HCT116 (cell line): ENCODE results near the gene KLHL20. TPM values are rescaled to one million over a fixed set of nuclear protein-coding genes. Genes with fewer than 3 reads are reported as not detected.

Source experiments
- ATAC-seq: fragments of 200-7000 bp; cut with Tn5 transposase; 2 replicates; pipeline ENCODE4 v1.9.1; 2020; ENCODE audit warnings: mild to moderate bottlenecking, moderate library complexity
- BruUV-seq: library from RNA; stranded (reverse); fragments of 400-500 nt; replicated peaks from 2 replicates; lab custom pipeline; 2021; lab: Mats Ljungman, UMichigan
- CTCF ChIA-PET: fragments of 300-600 bp; sonication (Branson Sonifier 250); formaldehyde crosslinking; loops from one replicate; lab custom pipeline; 2021; ENCODE audit warnings: antibody characterized with exemption; lab: Charles Lee
- POLR2A ChIA-PET: fragments of 300-600, 350-600 bp; sonication (Branson Sonifier 250); formaldehyde crosslinking; loops from one replicate; lab custom pipeline; 2021; ENCODE audit warnings: antibody characterized with exemption; lab: Charles Lee
- RAD21 ChIA-PET, 2 experiments: fragments of 300-600 bp; sonication (Branson Sonifier 250); formaldehyde crosslinking; loops; one replicate each; lab custom pipeline; 2023; ENCODE audit warnings: low total read pairs in 2 of 2; ENCODE audit not compliant: uncharacterized antibody in 2 of 2, unreplicated experiment in 2 of 2, low non-redundant PET in 1 of 2; lab: Charles Lee
- DNase-seq: peaks from one replicate; pipeline ENCODE4 v3.0.0-alpha.2; 2010; ENCODE audit warnings: low read depth, low spot score
- H2AFZ ChIP-seq: fragments of 200-600 bp; shearing (Covaris generic), sonication (generic); 2 replicates; pipeline ENCODE4 v1.6.1; 2017; ENCODE audit warnings: low read depth, mixed run types, mixed read lengths, antibody characterized with exemption, low read length; ENCODE audit not compliant: poor library complexity, severe bottlenecking
- H3K27ac ChIP-seq: 2 replicates; pipeline ENCODE4 v1.5.1; 2012; ENCODE audit warnings: low read depth, low read length
- H3K27me3 ChIP-seq: fragments of 200-600 bp; sonication (generic); 2 replicates; pipeline ENCODE4 v1.6.1; 2016; ENCODE audit warnings: mixed run types, low read length, mixed read lengths; ENCODE audit not compliant: insufficient read depth
- H3K36me3 ChIP-seq, 2 experiments: fragments of 200-500 bp in 1 of 2; fragments of 200-600 bp in 1 of 2; sonication (Bioruptor generic) in 1 of 2; sonication (generic) in 1 of 2; 2 replicates each; pipeline versions ENCODE4 v1.5.1 to v1.6.1; 2014 to 2016; ENCODE audit warnings: low read length in 2 of 2, inconsistent platforms in 1 of 2, mixed read lengths in 1 of 2, mixed run types in 1 of 2; ENCODE audit not compliant: insufficient read depth in 2 of 2, control insufficient read depth in 1 of 2
- H3K4me1 ChIP-seq, 2 experiments: fragments of 200-600 bp in 1 of 2; sonication (generic) in 1 of 2; 2 replicates each; pipeline versions ENCODE4 v1.5.1 to v1.6.1; 2012 to 2017; ENCODE audit warnings: low read length in 2 of 2, inconsistent platforms in 1 of 2, mild to moderate bottlenecking in 1 of 2, mixed read lengths in 1 of 2, mixed run types in 1 of 2, moderate library complexity in 1 of 2; ENCODE audit not compliant: insufficient read depth in 2 of 2, control insufficient read depth in 1 of 2
- H3K4me2 ChIP-seq: fragments of 200-600 bp; sonication (generic); 2 replicates; pipeline ENCODE4 v1.6.1; 2017; ENCODE audit warnings: mixed run types, low read length, mixed read lengths
- H3K4me3 ChIP-seq, 2 experiments: fragments of 200-600 bp in 1 of 2; sonication (generic) in 1 of 2; replicated peaks in 1 of 2; 2 replicates each; pipeline ENCODE4 v1.5.1; 2011 to 2016; ENCODE audit warnings: low read length in 2 of 2, control low read depth in 1 of 2, low read depth in 1 of 2, mild to moderate bottlenecking in 1 of 2, mixed read lengths in 1 of 2, mixed run types in 1 of 2
- H3K79me2 ChIP-seq: fragments of 200-600 bp; sonication (generic); 2 replicates; pipeline ENCODE4 v1.6.1; 2017; ENCODE audit warnings: mild to moderate bottlenecking, mixed run types, low read length, moderate library complexity, mixed read lengths; ENCODE audit not compliant: insufficient read depth
- H3K9ac ChIP-seq: fragments of 200-600 bp; sonication (generic); 2 replicates; pipeline ENCODE4 v1.6.1; 2016; ENCODE audit warnings: low read length, mixed read lengths
- H3K9me2 ChIP-seq: fragments of 200-600 bp; sonication (generic), shearing (Covaris generic); 2 replicates; pipeline ENCODE4 v1.6.1; 2017; ENCODE audit warnings: mixed run types, mild to moderate bottlenecking, moderate library complexity; ENCODE audit not compliant: insufficient read depth
- H3K9me3 ChIP-seq, 2 experiments: fragments of 200-500 bp in 1 of 2; fragments of 200-600 bp in 1 of 2; sonication (Bioruptor generic) in 1 of 2; sonication (generic) in 1 of 2; 2 replicates each; pipeline ENCODE4 v1.6.1; 2014 to 2017; ENCODE audit warnings: low read length in 2 of 2, mixed read lengths in 2 of 2, inconsistent platforms in 1 of 2, low read depth in 1 of 2, mild to moderate bottlenecking in 1 of 2, mixed run types in 1 of 2, moderate library complexity in 1 of 2; ENCODE audit not compliant: control insufficient read depth in 1 of 2, insufficient read depth in 1 of 2
- H4K20me1 ChIP-seq: fragments of 200-600 bp; sonication (generic), shearing (Covaris generic); 2 replicates; pipeline ENCODE4 v1.6.1; 2017; ENCODE audit warnings: mixed run types, mild to moderate bottlenecking, moderate library complexity; ENCODE audit not compliant: insufficient read depth
- CBX3 ChIP-seq: IDR thresholded peaks from 2 replicates; pipeline ENCODE4 v1.6.1; 2012; ENCODE audit warnings: low read depth
- CEBPB ChIP-seq: IDR thresholded peaks from 2 replicates; pipeline ENCODE4 v1.6.1; 2012; ENCODE audit warnings: low read depth
- EZH2 ChIP-seq: fragments of 200-600 bp; sonication (generic); IDR thresholded peaks from 2 replicates; pipeline ENCODE4 v1.6.1; 2017; ENCODE audit warnings: antibody characterized with exemption, mixed run types
- EZH2phosphoT487 ChIP-seq: fragments of 200-600 bp; IDR thresholded peaks from 2 replicates; pipeline ENCODE4 v1.6.1; 2018; ENCODE audit warnings: antibody characterized with exemption, borderline replicate concordance
- RAD21 ChIP-seq: IDR thresholded peaks from 2 replicates; pipeline ENCODE4 v1.6.1; 2012; ENCODE audit warnings: low read depth, mild to moderate bottlenecking
- SP1 ChIP-seq: IDR thresholded peaks from 2 replicates; pipeline ENCODE4 v1.6.1; 2012; ENCODE audit warnings: low read depth
- SRF ChIP-seq: IDR thresholded peaks from 2 replicates; pipeline ENCODE4 v1.6.1; 2012; ENCODE audit warnings: low read depth
- TCF7L2 ChIP-seq: IDR thresholded peaks from 2 replicates; pipeline ENCODE4 v1.7.0; 2011; ENCODE audit warnings: borderline replicate concordance, inconsistent platforms; ENCODE audit not compliant: insufficient read depth, insufficient read length; ENCODE audit errors: extremely low read depth
- YY1 ChIP-seq: IDR thresholded peaks from 2 replicates; pipeline ENCODE4 v1.6.1; 2011; ENCODE audit warnings: low read length, low read depth, moderate library complexity, mild to moderate bottlenecking; ENCODE audit not compliant: insufficient replicate concordance; ENCODE audit errors: extremely low read depth
- ZFX ChIP-seq: fragments of 450-650 bp; IDR thresholded peaks from 2 replicates; pipeline ENCODE4 v1.6.1; 2017
- ZNF274 ChIP-seq: fragments of 200-500 bp; sonication (Bioruptor generic); IDR thresholded peaks from 2 replicates; pipeline ENCODE4 v1.6.1; 2014; ENCODE audit warnings: mild to moderate bottlenecking, low read depth, low read length, inconsistent platforms
- intact Hi-C: fragments of 100-400 bp; cut with micrococcal nuclease; formaldehyde crosslinking; loops from 2 replicates; pipeline ENCODE4 v1.10.0; 2022
- total RNA-seq: library from RNA; stranded (reverse); gene quantifications from one replicate; pipeline ENCODE4 v1.2.1, GENCODE V29; 2021; ENCODE audit not compliant: unreplicated experiment
- TF ChIP-seq, protein P1 (sequence below): IDR thresholded peaks from 2 replicates; pipeline ENCODE4 v1.6.1; 2012
- TF ChIP-seq, protein P2 (sequence below): IDR thresholded peaks from 2 replicates; pipeline ENCODE4 v1.6.1; 2011; ENCODE audit warnings: mild to moderate bottlenecking, low read length, moderate library complexity; ENCODE audit not compliant: insufficient replicate concordance; ENCODE audit errors: extremely low read depth

The KLHL20 gene
- total RNA-seq, 1 experiment from 2014 or later = 16.2 TPM

DNA sequence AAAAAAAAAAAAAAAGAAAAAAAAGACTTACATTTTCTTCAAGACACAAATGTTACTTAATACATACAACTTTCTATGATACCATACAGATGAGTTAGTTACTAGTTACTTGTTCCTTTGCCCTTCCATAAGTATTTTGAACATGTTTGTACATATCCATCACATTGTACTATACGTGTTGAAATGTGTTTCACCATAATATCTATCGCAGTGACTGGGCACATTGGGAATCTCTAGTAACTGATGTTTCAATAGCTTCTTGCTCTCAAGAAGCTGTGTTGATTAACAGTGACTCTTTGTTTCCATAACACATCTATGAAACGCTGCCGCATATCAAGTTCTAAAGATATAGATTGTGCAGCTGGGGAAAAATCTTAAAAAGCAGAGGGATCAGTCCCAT lies 42.9 kb downstream of the KLHL20 start:
- intact Hi-C loops = no loop called here
- no peak for ATAC-seq
- RAD21 ChIA-PET = no interaction called here
- peaks cover 5 to 11% of the 10 kb centered on the region in 2 experiments; a peak in 2 of 4 replicates for H3K36me3 ChIP-seq
- H3K4me2 ChIP-seq = no peak overlapping the region
- H3K79me2 ChIP-seq = no peaks in the 10 kb centered on the region
- BruUV-seq = no TSS peak
- no peak overlapping the region for H3K9ac ChIP-seq
- H3K4me3 ChIP-seq = no peak overlapping the region
- CTCF ChIA-PET = no interaction called here
- no peaks in the 10 kb centered on the region for H3K27me3 ChIP-seq
- H4K20me1 ChIP-seq = no peaks in the 10 kb centered on the region
- TF ChIP-seq ZFX (no peak), CBX3 (no peak), CEBPB (no peak), EZH2phosphoT487 (no peak), RAD21 (no peak), TCF7L2 (no peak), SP1 (no peak), ZNF274 (no peak), SRF (no peak), EZH2 (no peak), YY1 (no peak)
- TF ChIP-seq, protein P1, sequence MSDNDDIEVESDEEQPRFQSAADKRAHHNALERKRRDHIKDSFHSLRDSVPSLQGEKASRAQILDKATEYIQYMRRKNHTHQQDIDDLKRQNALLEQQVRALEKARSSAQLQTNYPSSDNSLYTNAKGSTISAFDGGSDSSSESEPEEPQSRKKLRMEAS = no peak
- TF ChIP-seq, protein P2, sequence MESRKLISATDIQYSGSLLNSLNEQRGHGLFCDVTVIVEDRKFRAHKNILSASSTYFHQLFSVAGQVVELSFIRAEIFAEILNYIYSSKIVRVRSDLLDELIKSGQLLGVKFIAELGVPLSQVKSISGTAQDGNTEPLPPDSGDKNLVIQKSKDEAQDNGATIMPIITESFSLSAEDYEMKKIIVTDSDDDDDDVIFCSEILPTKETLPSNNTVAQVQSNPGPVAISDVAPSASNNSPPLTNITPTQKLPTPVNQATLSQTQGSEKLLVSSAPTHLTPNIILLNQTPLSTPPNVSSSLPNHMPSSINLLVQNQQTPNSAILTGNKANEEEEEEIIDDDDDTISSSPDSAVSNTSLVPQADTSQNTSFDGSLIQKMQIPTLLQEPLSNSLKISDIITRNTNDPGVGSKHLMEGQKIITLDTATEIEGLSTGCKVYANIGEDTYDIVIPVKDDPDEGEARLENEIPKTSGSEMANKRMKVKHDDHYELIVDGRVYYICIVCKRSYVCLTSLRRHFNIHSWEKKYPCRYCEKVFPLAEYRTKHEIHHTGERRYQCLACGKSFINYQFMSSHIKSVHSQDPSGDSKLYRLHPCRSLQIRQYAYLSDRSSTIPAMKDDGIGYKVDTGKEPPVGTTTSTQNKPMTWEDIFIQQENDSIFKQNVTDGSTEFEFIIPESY = no peak
- TF ChIP-seq, all 23 proteins: peak for 0
- H3K4me1 ChIP-seq = no peaks in the 10 kb centered on the region
- H3K9me3 ChIP-seq = no peaks in the 10 kb centered on the region
- POLR2A ChIA-PET = no interaction called here
- no peaks in the 10 kb centered on the region for H3K9me2 ChIP-seq
- no peak for DNase-seq
- no peak overlapping the region for H2AFZ ChIP-seq
- H3K27ac ChIP-seq = no peak overlapping the region
